NCI-H2029 (cell line): Measurements from ENCODE around the gene NRN1L.
"Not testable (repeated sequence)": the region's sequence is repeated elsewhere in the genome, so short reads cannot be mapped to it uniquely, and the experiment has no call there.

Experiments
- DNase-seq: peaks from one replicate; lab custom pipeline; 2025; lab: John Stamatoyannopoulos, UW

The NRN1L gene

GRCh38 chr16:67860589-67861398 is 23.9 kb upstream of the NRN1L start:
- DNase-seq: no peak

GRCh38 chr16:67861877-67862276 is 22.8 kb upstream of the NRN1L start:
- DNase-seq: no peak

GRCh38 chr16:67862623-67863583 is 21.8 kb upstream of the NRN1L start:
- DNase-seq: no peak

GRCh38 chr16:67864044-67864443 is 20.6 kb upstream of the NRN1L start:
- not testable (repeated sequence) for DNase-seq

- no peak for DNase-seq
Observed at GRCh38 chr16:67864594-67864993, 20.1 kb upstream of the NRN1L start.

- DNase-seq: no peak
Observed at GRCh38 chr16:67865318-67865717, 19.4 kb upstream of the NRN1L start.

- no peak for DNase-seq
Observed at GRCh38 chr16:67868290-67868689, 16.4 kb upstream of the NRN1L start.

- no peak for DNase-seq
Observed at GRCh38 chr16:67869653-67870052, 15.0 kb upstream of the NRN1L start.

- DNase-seq: no peak
Observed at GRCh38 chr16:67871256-67871655, 13.4 kb upstream of the NRN1L start.

GRCh38 chr16:67872131-67872630 is 12.5 kb upstream of the NRN1L start:
- no peak for DNase-seq

GRCh38 chr16:67872631-67873434 is 11.9 kb upstream of the NRN1L start, which contains the start of gene EDC4:
EDC4 (plus strand) TSS chr16:67873052; CDS start chr16:67873262, 210 bp downstream.
- peak; percentile 32 for DNase-seq

GRCh38 chr16:67873435-67874370 is 11.0 kb upstream of the NRN1L start:
- DNase-seq: no peak

GRCh38 chr16:67874372-67874771 is 10.3 kb upstream of the NRN1L start:
- DNase-seq: no peak

- no peak for DNase-seq
Observed at GRCh38 chr16:67877064-67877463, 7.6 kb upstream of the NRN1L start.

GRCh38 chr16:67878232-67878631 is 6.5 kb upstream of the NRN1L start:
- no peak for DNase-seq

- no peak for DNase-seq
Observed at GRCh38 chr16:67878846-67879245, 5.8 kb upstream of the NRN1L start.

- DNase-seq: no peak
Observed at GRCh38 chr16:67879462-67879861, 5.2 kb upstream of the NRN1L start.

- no peak for DNase-seq
Observed at GRCh38 chr16:67879936-67880335, 4.7 kb upstream of the NRN1L start.

- no peak for DNase-seq
Observed at GRCh38 chr16:67880584-67880983, 4.1 kb upstream of the NRN1L start.

GRCh38 chr16:67881621-67882161 is 3.0 kb upstream of the NRN1L start:
- DNase-seq: no peak
